IMR-90 (cell line): ENCODE measurements around the gene ZNF532. TPM values are rescaled to one million over a fixed set of nuclear protein-coding genes. Genes with fewer than 3 reads are reported as not detected.
A peak's percentile ranks its signal among the peaks of the same experiment; 100 is the strongest.

Experiments
- ATAC-seq: fragments of 200-7000 bp; cut with Tn5 transposase; 2 replicates; pipeline ENCODE4 v1.9.1; 2020; ENCODE audit warnings: low read depth, mild to moderate bottlenecking, moderate library complexity
- BruUV-seq: library from RNA; stranded (reverse); fragments of 400-500 nt; replicated peaks from 2 replicates; lab custom pipeline; 2021; lab: Mats Ljungman, UMichigan
- CTCF ChIA-PET: fragments of 300-600 bp; formaldehyde crosslinking; extraction: SDS; loops from one replicate; lab custom pipeline; 2021; ENCODE audit warnings: antibody characterized with exemption; lab: Yijun Ruan, JAX
- POLR2A ChIA-PET: fragments of 300-600 bp; sonication (Branson Sonifier 250); formaldehyde crosslinking; loops from one replicate; lab custom pipeline; 2022; ENCODE audit warnings: antibody characterized with exemption; ENCODE audit not compliant: unreplicated experiment; lab: Charles Lee
- DNase-seq: peaks from one replicate; pipeline ENCODE4 v3.0.0; 2013
- H2AFZ ChIP-seq: replicated peaks from 2 replicates; pipeline ENCODE3; 2013; ENCODE audit warnings: low read length, mild to moderate bottlenecking; ENCODE audit not compliant: poor library complexity
- H2AK5ac ChIP-seq: 2 replicates; pipeline ENCODE4 v1.6.1; 2013; ENCODE audit warnings: low read depth, low read length, inconsistent platforms
- H2AK9ac ChIP-seq: replicated peaks from 2 replicates; pipeline ENCODE3; 2013; ENCODE audit warnings: mild to moderate bottlenecking, low read depth, low read length, moderate library complexity; ENCODE audit not compliant: poor library complexity
- H2BK120ac ChIP-seq: 2 replicates; pipeline ENCODE4 v1.6.1; 2013; ENCODE audit warnings: low read depth, low read length, inconsistent platforms
- H2BK15ac ChIP-seq: 3 replicates; pipeline ENCODE4 v1.6.1; 2013; ENCODE audit warnings: low read depth, low read length, inconsistent platforms
- H2BK20ac ChIP-seq: 2 replicates; pipeline ENCODE4 v1.6.1; 2013; ENCODE audit warnings: low read depth, mild to moderate bottlenecking, inconsistent platforms, low read length, moderate library complexity
- H2BK5ac ChIP-seq: 2 replicates; pipeline ENCODE4 v1.6.1; 2013; ENCODE audit warnings: mild to moderate bottlenecking, low read depth, low read length, inconsistent platforms; ENCODE audit not compliant: poor library complexity, severe bottlenecking
- H3K14ac ChIP-seq: replicated peaks from 2 replicates; pipeline ENCODE4 v1.6.1; 2013; ENCODE audit warnings: low read depth, low read length, inconsistent platforms
- H3K18ac ChIP-seq: 2 replicates; pipeline ENCODE4 v1.6.1; 2013; ENCODE audit warnings: low read depth, low read length, control low read depth
- H3K23ac ChIP-seq: 2 replicates; pipeline ENCODE4 v1.6.1; 2013; ENCODE audit warnings: low read depth, low read length, inconsistent platforms
- H3K27ac ChIP-seq: 2 replicates; pipeline ENCODE4 v1.5.1; 2013; ENCODE audit warnings: mild to moderate bottlenecking, control low read depth, low read length; ENCODE audit not compliant: insufficient read depth
- H3K27me3 ChIP-seq: 2 replicates; pipeline ENCODE4 v1.6.1; 2013; ENCODE audit warnings: low read length; ENCODE audit not compliant: control insufficient read depth, insufficient read depth
- H3K36me3 ChIP-seq: 2 replicates; pipeline ENCODE4 v1.6.1; 2013; ENCODE audit warnings: low read length, mixed read lengths; ENCODE audit not compliant: control insufficient read depth, insufficient read depth
- H3K4ac ChIP-seq: 2 replicates; pipeline ENCODE4 v1.6.1; 2013; ENCODE audit warnings: low read depth, low read length, inconsistent platforms
- H3K4me1 ChIP-seq: 2 replicates; pipeline ENCODE4 v1.6.1; 2013; ENCODE audit warnings: low read length, mixed read lengths; ENCODE audit not compliant: control insufficient read depth, insufficient read depth
- H3K4me2 ChIP-seq: 2 replicates; pipeline ENCODE4 v1.6.1; 2013; ENCODE audit warnings: low read depth, mild to moderate bottlenecking, control low read depth, low read length, moderate library complexity
- H3K4me3 ChIP-seq: 2 replicates; pipeline ENCODE4 v1.5.1; 2013; ENCODE audit warnings: low read depth, mild to moderate bottlenecking, control low read depth, low read length, moderate library complexity; ENCODE audit not compliant: insufficient read depth
- H3K56ac ChIP-seq: 2 replicates; pipeline ENCODE4 v1.6.1; 2013; ENCODE audit warnings: low read length, inconsistent platforms; ENCODE audit not compliant: insufficient read depth; ENCODE audit errors: extremely low read depth
- H3K79me1 ChIP-seq, 2 experiments: 2 replicates each; pipeline ENCODE4 v1.6.1; 2013; ENCODE audit warnings: low read length in 2 of 2, inconsistent platforms in 1 of 2, low read depth in 1 of 2
- H3K9ac ChIP-seq: 2 replicates; pipeline ENCODE4 v1.6.1; 2013; ENCODE audit warnings: low read depth, low read length, control low read depth
- H3K9me1 ChIP-seq: 2 replicates; pipeline ENCODE4 v1.6.1; 2013; ENCODE audit warnings: low read length, inconsistent platforms; ENCODE audit not compliant: insufficient read depth
- H3K9me3 ChIP-seq: 2 replicates; pipeline ENCODE4 v1.6.1; 2013; ENCODE audit warnings: low read length; ENCODE audit not compliant: control insufficient read depth, insufficient read depth
- H4K20me1 ChIP-seq: 2 replicates; pipeline ENCODE4 v1.6.1; 2013; ENCODE audit warnings: low read length, inconsistent platforms; ENCODE audit not compliant: insufficient read depth
- H4K5ac ChIP-seq: 2 replicates; pipeline ENCODE4 v1.6.1; 2013; ENCODE audit warnings: mild to moderate bottlenecking, low read depth, low read length, control low read depth
- H4K8ac ChIP-seq, 2 experiments: 2 replicates each; pipeline ENCODE4 v1.6.1; 2013; ENCODE audit warnings: low read depth in 2 of 2, low read length in 2 of 2, control low read depth in 1 of 2, inconsistent platforms in 1 of 2
- H4K91ac ChIP-seq: 2 replicates; pipeline ENCODE4 v1.6.1; 2013; ENCODE audit warnings: low read depth, low read length, inconsistent platforms; ENCODE audit not compliant: insufficient read depth
- FOS ChIP-seq: fragments of 150-350 bp; IDR thresholded peaks from 2 replicates; pipeline ENCODE4 v1.6.1; 2016; ENCODE audit warnings: low read depth, low read length
- WGBS, 2 experiments: methylation state at CpG; one replicate each; pipeline versions ENCODE4 v1.1.5 to v1.1.7; 2013; ENCODE audit warnings: missing lambda C conversion rate in 2 of 2; ENCODE audit not compliant: insufficient read length in 1 of 2; ENCODE audit errors: extremely low coverage in 2 of 2; 5-methylcytosine and 5-hydroxymethylcytosine counted together
- dilution Hi-C: fragments of 300-500 bp; cut with HindIII; formaldehyde crosslinking; loops from one replicate; pipeline ENCODE4 v1.14.3; 2018; ENCODE audit warnings: low sequenced_read_pairs; ENCODE audit not compliant: unreplicated experiment
- in situ Hi-C: fragments of 300-500 bp; cut with MboI; formaldehyde crosslinking; loops from 3 replicates; pipeline ENCODE4 v1.14.3; 2019; ENCODE audit warnings: low sequenced_read_pairs, inconsistent platforms, mixed read lengths
- intact Hi-C: fragments of 100-400 bp; cut with micrococcal nuclease; formaldehyde crosslinking; loops from 2 replicates; pipeline ENCODE4 v1.10.0; 2022
- polyA plus RNA-seq, 3 experiments: library from polyadenylated mRNA; depleted of rRNA; stranded (reverse); fragments of >200 nt; gene quantifications; 2 replicates each; pipeline ENCODE4 v1.2.3, GENCODE V29; 2012; ENCODE audit warnings: low replicate concordance in 1 of 3
- total RNA-seq: library from RNA; depleted of rRNA; stranded (reverse); fragments of >200 nt; gene quantifications from 2 replicates; pipeline ENCODE4 v1.2.3, GENCODE V29; 2012

Gene ZNF532
- total and polyA plus RNA-seq, 2 of the 4 experiments (the other 2 are of a cell fraction), result 29.9 to 45.8 TPM

GRCh38 chr18:58960508-58960907 lies 95.8 kb downstream of the ZNF532 start:
- DNase-seq, result no peak
- Histone ChIP-seq H3K4me2 (no peak overlapping the region), H4K8ac (no peak overlapping the region), H3K4me3 (no peak overlapping the region), H3K14ac (no peak overlapping the region), H3K4ac (no peak overlapping the region), H3K36me3 (peaks cover 22% of the 10 kb centered on the region), H3K4me1 (peaks cover 5% of the 10 kb centered on the region; the same call in 1 of the 2 replicates), H2BK120ac (no peak overlapping the region), H2BK20ac (no peak overlapping the region), H3K9me1 (peaks cover 24% of the 10 kb centered on the region), H3K56ac (no peak overlapping the region), H4K91ac (no peak overlapping the region), H3K9me3 (no peaks in the 10 kb centered on the region), H3K9ac (no peak overlapping the region), H4K5ac (no peak overlapping the region), H2AK5ac (no peak overlapping the region), H2AFZ (no peak overlapping the region), H3K79me1 (peaks cover 42 to 55% of the 10 kb centered on the region in 2 experiments), H2BK5ac (no peak overlapping the region), H3K27ac (no peak overlapping the region), H3K23ac (no peak overlapping the region), H2BK15ac (no peak overlapping the region), H2AK9ac (no peak overlapping the region), H4K20me1 (no peaks in the 10 kb centered on the region; the same call in 1 of the 2 replicates), H3K27me3 (no peaks in the 10 kb centered on the region), H3K18ac (no peak overlapping the region)
- ATAC-seq, result peak; percentile 41; the same call in 1 of the 2 replicates
- no TSS peak for BruUV-seq
- no peak for TF ChIP-seq FOS
- intact Hi-C loops (no loop called here), in situ Hi-C loops (no loop called here), dilution Hi-C loops (no loop called here)
- no CpG with 5 or more reads among the region's 1 CpG for WGBS, 2 experiments
- CTCF ChIA-PET, result interaction anchor here (1.0 kb wide), 1 partner anchor 110 kb away, joined by 3 read pairs; no protein-coding TSS in a partner anchor
- POLR2A ChIA-PET, result no interaction called here
